ENCODE data around the gene DRC7. TPM values are rescaled to one million over a fixed set of nuclear protein-coding genes. Genes with fewer than 3 reads are reported as not detected.

Gene DRC7
- total RNA-seq, 2 donors from 2014 or later, result 1.6 to 1.8 TPM

DNA sequence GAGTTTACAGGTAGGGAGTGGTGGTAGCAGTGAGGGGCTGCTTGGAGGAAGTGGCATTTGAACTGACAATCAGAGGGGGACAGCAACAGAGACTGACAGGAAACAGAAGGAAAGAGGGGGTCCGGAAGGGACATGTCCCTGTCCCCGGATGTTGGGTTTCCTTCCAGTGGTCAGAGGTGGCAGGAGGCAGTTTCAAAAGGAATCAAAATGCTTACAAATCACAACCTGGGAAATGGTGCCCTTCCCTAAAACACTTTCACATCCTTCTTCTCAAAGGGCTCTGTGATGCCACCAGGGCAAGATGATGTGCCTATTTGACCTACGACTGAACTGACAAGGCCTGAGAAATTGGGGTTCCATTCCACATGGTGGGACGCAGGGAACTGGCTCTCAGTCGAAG lies 46.5 kb upstream of the DRC7 start:
- H3K27ac ChIP-seq (ENCODE audit: low read depth, low read length), result no peak overlapping the region
- 85 to 91% methylated on average over 3 to 5 of the region's 5 CpGs for WGBS, 2 experiments (ENCODE audit: insufficient coverage in 1 of 2, insufficient read length in 1 of 2)
- no peak overlapping the region for H3K27ac Mint-ChIP-seq
- H3K4me1 Mint-ChIP-seq, result peaks cover 6% of the 10 kb centered on the region
- DNase-seq, result no peak
- no peak overlapping the region for H3K4me3 Mint-ChIP-seq
- no peak overlapping the region for H3K4me3 ChIP-seq (ENCODE audit: low read length)
- no peaks in the 10 kb centered on the region for H3K27me3 Mint-ChIP-seq (ENCODE audit: insufficient read depth)
- TF ChIP-seq, protein P1, sequence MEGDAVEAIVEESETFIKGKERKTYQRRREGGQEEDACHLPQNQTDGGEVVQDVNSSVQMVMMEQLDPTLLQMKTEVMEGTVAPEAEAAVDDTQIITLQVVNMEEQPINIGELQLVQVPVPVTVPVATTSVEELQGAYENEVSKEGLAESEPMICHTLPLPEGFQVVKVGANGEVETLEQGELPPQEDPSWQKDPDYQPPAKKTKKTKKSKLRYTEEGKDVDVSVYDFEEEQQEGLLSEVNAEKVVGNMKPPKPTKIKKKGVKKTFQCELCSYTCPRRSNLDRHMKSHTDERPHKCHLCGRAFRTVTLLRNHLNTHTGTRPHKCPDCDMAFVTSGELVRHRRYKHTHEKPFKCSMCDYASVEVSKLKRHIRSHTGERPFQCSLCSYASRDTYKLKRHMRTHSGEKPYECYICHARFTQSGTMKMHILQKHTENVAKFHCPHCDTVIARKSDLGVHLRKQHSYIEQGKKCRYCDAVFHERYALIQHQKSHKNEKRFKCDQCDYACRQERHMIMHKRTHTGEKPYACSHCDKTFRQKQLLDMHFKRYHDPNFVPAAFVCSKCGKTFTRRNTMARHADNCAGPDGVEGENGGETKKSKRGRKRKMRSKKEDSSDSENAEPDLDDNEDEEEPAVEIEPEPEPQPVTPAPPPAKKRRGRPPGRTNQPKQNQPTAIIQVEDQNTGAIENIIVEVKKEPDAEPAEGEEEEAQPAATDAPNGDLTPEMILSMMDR (conservative IDR thresholded peaks at IDR 0.05), result no peak
- no peaks in the 10 kb centered on the region for H3K27me3 ChIP-seq (ENCODE audit: control insufficient read depth, insufficient read depth, low read length, poor library complexity, severe bottlenecking)
- H3K4me1 ChIP-seq (ENCODE audit: control insufficient read depth, insufficient read depth, low read length), result no peaks in the 10 kb centered on the region
- no peaks in the 10 kb centered on the region for H3K36me3 Mint-ChIP-seq (ENCODE audit: low read depth)
- no peaks in the 10 kb centered on the region for H3K36me3 ChIP-seq (ENCODE audit: control insufficient read depth, insufficient read depth, low read length)
- H3K9ac ChIP-seq (ENCODE audit: extremely low read depth, low read length, poor library complexity, severe bottlenecking), result no peak overlapping the region
- H3K9me3 ChIP-seq (ENCODE audit: control insufficient read depth, low read length), result no peaks in the 10 kb centered on the region
- no peaks in the 10 kb centered on the region for H3K9me3 Mint-ChIP-seq

DNA sequence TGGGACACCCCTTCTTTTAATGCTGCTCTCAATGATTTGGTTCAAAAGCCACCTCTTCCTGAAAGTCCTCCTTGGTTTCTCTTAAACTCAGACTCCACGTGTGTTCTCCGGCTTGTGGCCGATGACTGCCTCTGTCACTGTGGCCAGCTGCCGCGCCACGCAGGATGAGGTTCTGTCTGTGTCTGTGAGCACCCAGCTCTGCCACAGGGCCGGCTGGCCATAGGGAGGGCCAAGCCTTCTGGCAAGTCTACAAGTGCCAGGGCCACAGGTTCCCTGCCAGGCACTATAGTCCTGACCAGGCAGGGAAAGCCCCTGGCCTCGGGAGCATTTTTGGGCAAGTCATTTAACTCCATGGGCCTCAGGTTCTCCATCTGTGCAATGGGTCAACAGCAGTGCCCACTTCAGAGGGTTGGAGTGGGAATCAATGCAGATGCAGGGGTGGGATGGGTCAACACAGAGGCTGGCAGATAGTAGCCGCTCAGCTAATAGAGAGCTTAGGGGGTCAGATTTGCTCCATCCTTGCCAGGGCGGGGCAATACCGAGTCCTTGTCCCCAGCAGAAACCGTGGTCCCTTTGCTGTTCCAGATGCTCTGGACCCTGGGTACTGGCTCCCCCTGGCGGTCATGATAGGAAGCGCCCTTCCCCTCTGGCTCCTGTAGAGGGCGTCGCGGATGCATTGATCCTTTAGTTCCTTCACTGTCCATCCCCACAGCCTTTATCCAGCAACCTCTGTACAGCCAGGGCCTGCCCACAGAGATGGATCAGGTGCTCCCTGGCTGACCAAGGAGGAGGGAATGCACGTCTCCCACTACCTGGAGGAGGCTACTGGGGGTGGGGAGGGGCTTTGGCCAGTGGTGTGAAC lies 45.8 kb upstream of the DRC7 start:
- Histone ChIP-seq H3K4me1 (ENCODE audit: control insufficient read depth, insufficient read depth, low read length) (no peaks in the 10 kb centered on the region), H3K36me3 (ENCODE audit: control insufficient read depth, insufficient read depth, low read length) (no peaks in the 10 kb centered on the region), H3K27ac (ENCODE audit: low read depth, low read length) (no peak overlapping the region), H3K9ac (ENCODE audit: extremely low read depth, low read length, poor library complexity, severe bottlenecking) (no peak overlapping the region), H3K4me3 (ENCODE audit: low read length) (no peak overlapping the region), H3K9me3 (ENCODE audit: control insufficient read depth, low read length) (no peaks in the 10 kb centered on the region), H3K27me3 (ENCODE audit: control insufficient read depth, insufficient read depth, low read length, poor library complexity, severe bottlenecking) (no peaks in the 10 kb centered on the region)
- Mint-ChIP-seq H3K36me3 (ENCODE audit: low read depth) (no peaks in the 10 kb centered on the region), H3K27me3 (ENCODE audit: insufficient read depth) (no peaks in the 10 kb centered on the region), H3K4me1 (peaks cover 6% of the 10 kb centered on the region), H3K27ac (no peak overlapping the region), H3K4me3 (no peak overlapping the region), H3K9me3 (no peaks in the 10 kb centered on the region)
- DNase-seq, result peak; percentile 97
- WGBS, 2 experiments (ENCODE audit: insufficient coverage in 1 of 2, insufficient read length in 1 of 2), result 44 to 62% methylated on average over 12 to 18 of the region's 18 CpGs
- TF ChIP-seq, protein P1 (conservative IDR thresholded peaks at IDR 0.05), result peak; percentile 100

DNA sequence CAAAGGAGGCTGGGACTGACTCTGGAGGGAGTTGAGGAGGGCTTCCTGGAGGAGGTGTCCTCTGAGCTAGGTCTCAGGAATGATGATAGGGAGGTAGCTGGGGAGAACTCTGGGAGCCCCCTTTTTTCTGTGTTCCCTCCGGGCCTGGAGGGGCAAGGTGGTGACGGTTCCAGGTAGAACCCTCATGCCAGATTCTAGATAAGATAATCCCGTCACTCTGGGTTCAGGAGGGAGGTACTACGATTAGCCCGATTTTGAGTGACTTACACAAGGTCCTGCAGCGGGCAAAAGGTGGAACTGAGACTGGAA lies 45.2 kb upstream of the DRC7 start:
- Histone ChIP-seq H3K27ac (ENCODE audit: low read depth, low read length) (no peak overlapping the region), H3K9ac (ENCODE audit: extremely low read depth, low read length, poor library complexity, severe bottlenecking) (no peak overlapping the region), H3K4me3 (ENCODE audit: low read length) (no peak overlapping the region), H3K4me1 (ENCODE audit: control insufficient read depth, insufficient read depth, low read length) (no peaks in the 10 kb centered on the region), H3K27me3 (ENCODE audit: control insufficient read depth, insufficient read depth, low read length, poor library complexity, severe bottlenecking) (no peaks in the 10 kb centered on the region), H3K9me3 (ENCODE audit: control insufficient read depth, low read length) (no peaks in the 10 kb centered on the region), H3K36me3 (ENCODE audit: control insufficient read depth, insufficient read depth, low read length) (no peaks in the 10 kb centered on the region)
- Mint-ChIP-seq H3K27ac (no peak overlapping the region), H3K27me3 (ENCODE audit: insufficient read depth) (no peaks in the 10 kb centered on the region), H3K4me1 (peaks cover 6% of the 10 kb centered on the region), H3K4me3 (no peak overlapping the region), H3K9me3 (no peaks in the 10 kb centered on the region), H3K36me3 (ENCODE audit: low read depth) (no peaks in the 10 kb centered on the region)
- 91% methylated on average over 6 of the region's 6 CpGs for WGBS, 2 experiments (ENCODE audit: insufficient coverage in 1 of 2, insufficient read length in 1 of 2)
- TF ChIP-seq, protein P1 (conservative IDR thresholded peaks at IDR 0.05), result no peak
- DNase-seq, result no peak
